Small intestine (tissue), 7 donors: Measurements from ENCODE around the gene MDK. TPM values are rescaled to one million over a fixed set of nuclear protein-coding genes. Genes with fewer than 3 reads are reported as not detected.

Experiments used
- DNase-seq, 2 donors: peaks; one replicate each; pipeline versions ENCODE4 v3.0.0 to v3.0.0-alpha.2; 2013
- FAIRE-seq: peaks from 2 replicates; lab custom pipeline; 2012; peaks lifted over from hg19 to GRCh38; lab: Jason Lieb, UNC
- H3K27ac ChIP-seq, 3 donors: one replicate each; pipeline ENCODE4 v1.5.1; 2013; ENCODE audit warnings: low read length in 2 of 3, mild to moderate bottlenecking in 2 of 3, control low read depth in 1 of 3, inconsistent platforms in 1 of 3, low read depth in 1 of 3, moderate library complexity in 1 of 3
- H3K27me3 ChIP-seq, 3 donors: one replicate each; pipeline ENCODE4 v1.6.1; 2013; ENCODE audit warnings: low read length in 3 of 3, inconsistent platforms in 1 of 3; ENCODE audit not compliant: control insufficient read depth in 3 of 3, insufficient read depth in 3 of 3
- H3K36me3 ChIP-seq, 3 donors: one replicate each; pipeline ENCODE4 v1.6.1; 2013; ENCODE audit warnings: low read length in 3 of 3, inconsistent platforms in 1 of 3, low read depth in 1 of 3, mild to moderate bottlenecking in 1 of 3, moderate library complexity in 1 of 3; ENCODE audit not compliant: control insufficient read depth in 3 of 3, insufficient read depth in 2 of 3
- H3K4me1 ChIP-seq, 3 donors: one replicate each; pipeline ENCODE4 v1.6.1; 2013; ENCODE audit warnings: low read length in 2 of 3, inconsistent platforms in 1 of 3, low read depth in 1 of 3, mild to moderate bottlenecking in 1 of 3, moderate library complexity in 1 of 3; ENCODE audit not compliant: control insufficient read depth in 3 of 3, insufficient read depth in 2 of 3
- H3K4me3 ChIP-seq, 3 donors: one replicate each; pipeline ENCODE4 v1.5.1; 2013; ENCODE audit warnings: low read length in 3 of 3, control low read depth in 1 of 3, inconsistent platforms in 1 of 3, low read depth in 1 of 3, mild to moderate bottlenecking in 1 of 3, moderate library complexity in 1 of 3
- H3K9me3 ChIP-seq, 2 donors: one replicate each; pipeline ENCODE4 v1.6.1; 2013; ENCODE audit warnings: low read depth in 1 of 2, low read length in 1 of 2; ENCODE audit not compliant: control insufficient read depth in 2 of 2, insufficient read depth in 1 of 2
- WGBS, 3 donors: extraction: QIAGEN DNeasy Blood & Tissue Kit; methylation state at CpG; one replicate each; pipeline ENCODE4 v1.1.7; 2013; 5-methylcytosine and 5-hydroxymethylcytosine counted together
- polyA plus RNA-seq, 4 donors: library from polyadenylated mRNA; stranded (reverse) in 3 of 4; unstranded in 1 of 4; fragments of 200-250 nt in 3 of 4; fragments of 120-200 nt in 1 of 4; gene quantifications; one replicate each; pipeline versions ENCODE4 v1.2.1 to v1.2.3, GENCODE V29; 2013
- donor health status: healthy with polysubstance abuse.
- donor health status: control.
- donor health status: control.
- donor health status: Bipolar disorder and iron deficiency.
- donor health status: healthy.

MDK gene
- polyA plus RNA-seq, 4 donors: 179 to 356 (median 226) TPM

GRCh38 chr11:46361283-46362155, 19.9 kb upstream of the MDK start:
- FAIRE-seq: no peak
- no peaks in the 10 kb centered on the region for H3K27me3 ChIP-seq
- DNase-seq: no peak
- no peaks in the 10 kb centered on the region for H3K9me3 ChIP-seq
- 31 to 64% (median 37%) methylated on average over 20 to 26 of the region's 26 CpGs for WGBS, 3 donors
- no peak overlapping the region for H3K4me3 ChIP-seq
- peak overlapping the region; percentile 24 to 84 (median 53) for H3K27ac ChIP-seq
- peaks cover 0 to 66% (median 0%) of the 10 kb centered on the region in 3 donors for H3K36me3 ChIP-seq
- peaks cover 0 to 26% (median 3%) of the 10 kb centered on the region in 3 donors for H3K4me1 ChIP-seq

- Histone ChIP-seq H3K36me3 (peaks cover 0 to 67% (median 0%) of the 10 kb centered on the region in 3 donors), H3K4me1 (peaks cover 0 to 25% (median 3%) of the 10 kb centered on the region in 3 donors), H3K27ac (peak overlapping the region in 1 of 3 donors; percentile 14), H3K9me3 (no peaks in the 10 kb centered on the region), H3K4me3 (no peak overlapping the region), H3K27me3 (no peaks in the 10 kb centered on the region)
- no peak for FAIRE-seq
- 80 to 89% (median 86%) methylated on average over 20 of the region's 20 CpGs for WGBS, 3 donors
- DNase-seq: no peak
These were observed 19.1 kb upstream of the MDK start for GRCh38 chr11:46362156-46363030.

- Histone ChIP-seq H3K9me3 (no peaks in the 10 kb centered on the region), H3K36me3 (peaks cover 0 to 67% (median 0%) of the 10 kb centered on the region in 3 donors), H3K4me1 (peaks cover 0 to 24% (median 3%) of the 10 kb centered on the region in 3 donors), H3K27ac (peak overlapping the region in 1 of 3 donors; percentile 14), H3K4me3 (no peak overlapping the region), H3K27me3 (no peaks in the 10 kb centered on the region)
- WGBS, 3 donors: 68 to 75% (median 69%) methylated on average over 9 of the region's 9 CpGs
- FAIRE-seq (no peak), DNase-seq (no peak)
These were observed 18.4 kb upstream of the MDK start for GRCh38 chr11:46363031-46363407.

GRCh38 chr11:46363455-46364005, 17.9 kb upstream of the MDK start:
- Histone ChIP-seq H3K4me3 (no peak overlapping the region), H3K27me3 (no peaks in the 10 kb centered on the region), H3K4me1 (peaks cover 0 to 24% (median 3%) of the 10 kb centered on the region in 3 donors), H3K27ac (peak overlapping the region in 1 of 3 donors; percentile 14), H3K9me3 (no peaks in the 10 kb centered on the region), H3K36me3 (peaks cover 0 to 72% (median 0%) of the 10 kb centered on the region in 3 donors)
- DNase-seq (no peak), FAIRE-seq (no peak)
- 79 to 82% (median 79%) methylated on average over 21 of the region's 21 CpGs for WGBS, 3 donors

- Histone ChIP-seq H3K27ac (no peak overlapping the region), H3K4me3 (no peak overlapping the region), H3K36me3 (peaks cover 0 to 76% (median 2%) of the 10 kb centered on the region in 3 donors), H3K9me3 (no peaks in the 10 kb centered on the region), H3K27me3 (no peaks in the 10 kb centered on the region), H3K4me1 (peaks cover 0 to 24% (median 3%) of the 10 kb centered on the region in 3 donors)
- 77 to 84% (median 84%) methylated on average over 9 of the region's 9 CpGs for WGBS, 3 donors
- no peak for FAIRE-seq
- no peak for DNase-seq
These were observed 17.4 kb upstream of the MDK start for GRCh38 chr11:46364056-46364455.

- Histone ChIP-seq H3K36me3 (peaks cover 0 to 83% (median 2%) of the 10 kb centered on the region in 3 donors), H3K4me3 (no peak overlapping the region), H3K4me1 (peaks cover 0 to 27% (median 3%) of the 10 kb centered on the region in 3 donors), H3K27ac (no peak overlapping the region), H3K9me3 (no peaks in the 10 kb centered on the region), H3K27me3 (no peaks in the 10 kb centered on the region)
- 39 to 70% (median 42%) methylated on average over 3 of the region's 3 CpGs for WGBS, 3 donors
- no peak for FAIRE-seq
- DNase-seq: no peak
These were observed 16.7 kb upstream of the MDK start for GRCh38 chr11:46364791-46365190.

GRCh38 chr11:46366260-46366659, 15.2 kb upstream of the MDK start:
- DNase-seq (no peak), FAIRE-seq (no peak)
- H3K36me3 ChIP-seq: peaks cover 0 to 92% (median 2%) of the 10 kb centered on the region in 3 donors
- WGBS, 3 donors: 90 to 96% (median 92%) methylated on average over 16 to 22 of the region's 22 CpGs
- H3K4me1 ChIP-seq: peaks cover 0 to 23% (median 0%) of the 10 kb centered on the region in 3 donors
- H3K9me3 ChIP-seq: no peaks in the 10 kb centered on the region
- no peaks in the 10 kb centered on the region for H3K27me3 ChIP-seq
- H3K4me3 ChIP-seq: no peak overlapping the region
- H3K27ac ChIP-seq: no peak overlapping the region
